ENCODE data around the gene PTPN14.
"Not testable (repeated sequence)": the region's sequence is repeated elsewhere in the genome, so short reads cannot be mapped to it uniquely, and the experiment has no call there.

Gene PTPN14

DNA sequence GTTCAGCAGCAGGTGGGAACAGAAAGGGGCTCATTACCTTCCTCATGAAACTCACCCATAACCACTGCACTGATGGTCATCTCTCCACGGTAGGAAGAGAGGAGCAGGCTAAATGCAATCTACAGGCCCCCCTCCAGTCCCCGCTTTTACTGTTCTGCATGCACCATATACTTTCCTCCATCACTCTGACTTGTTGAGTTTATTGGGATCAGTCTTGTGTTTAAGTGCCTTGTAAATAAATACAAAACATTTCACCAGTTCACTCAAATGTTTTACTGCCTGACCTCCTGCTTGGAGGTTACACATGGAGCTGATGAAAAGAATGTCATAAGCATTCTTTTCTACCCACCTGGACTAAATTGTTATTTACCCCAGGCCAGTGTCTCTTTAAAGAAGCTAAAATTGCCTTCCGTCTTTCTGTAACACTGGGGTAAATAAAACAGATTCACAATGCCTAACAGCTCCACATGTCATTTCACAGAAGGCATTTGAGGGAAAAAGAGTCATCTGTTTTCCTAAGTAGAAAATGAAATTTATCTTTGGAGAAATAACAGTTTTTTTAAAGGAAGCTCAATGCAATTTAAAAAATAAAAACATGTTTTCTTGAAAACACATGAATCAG, 30.7 kb downstream of the PTPN14 start:
- in situ Hi-C loops (cut with HindIII; ENCODE audit: low pct_unique_long_range_greater_than_20kb, low sequenced_read_pairs) = no loop called here
- TF ChIP-seq JUND (IDR thresholded peaks at IDR 0.05; ENCODE audit: low read depth) = no peak
- DNase-seq (ENCODE audit: low read depth in 1 of 2, low spot score in 1 of 2) = no peak

DNA sequence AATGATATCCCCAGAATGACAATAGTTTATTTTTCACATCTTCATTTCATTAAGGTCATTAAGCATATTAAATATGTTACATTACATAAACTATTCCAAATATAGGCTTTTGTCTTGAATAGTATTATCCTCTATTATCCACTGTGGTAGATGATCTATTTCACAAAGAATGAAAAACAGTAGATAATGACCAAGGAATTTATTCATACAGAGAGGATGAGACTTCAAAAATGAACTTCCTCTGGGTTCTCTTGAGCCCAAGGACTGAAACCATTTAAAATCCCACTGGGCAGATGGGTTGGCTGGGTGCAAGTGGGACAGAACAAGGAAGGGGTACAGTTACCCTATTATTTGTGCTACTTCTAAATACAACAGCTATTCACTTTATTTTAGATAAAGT, 33.0 kb downstream of the PTPN14 start:
- in situ Hi-C loops (cut with HindIII; ENCODE audit: low pct_unique_long_range_greater_than_20kb, low sequenced_read_pairs) = no loop called here
- no peak for DNase-seq (ENCODE audit: low read depth in 1 of 2, low spot score in 1 of 2)
- no peak for TF ChIP-seq JUND (IDR thresholded peaks at IDR 0.05; ENCODE audit: low read depth)

DNA sequence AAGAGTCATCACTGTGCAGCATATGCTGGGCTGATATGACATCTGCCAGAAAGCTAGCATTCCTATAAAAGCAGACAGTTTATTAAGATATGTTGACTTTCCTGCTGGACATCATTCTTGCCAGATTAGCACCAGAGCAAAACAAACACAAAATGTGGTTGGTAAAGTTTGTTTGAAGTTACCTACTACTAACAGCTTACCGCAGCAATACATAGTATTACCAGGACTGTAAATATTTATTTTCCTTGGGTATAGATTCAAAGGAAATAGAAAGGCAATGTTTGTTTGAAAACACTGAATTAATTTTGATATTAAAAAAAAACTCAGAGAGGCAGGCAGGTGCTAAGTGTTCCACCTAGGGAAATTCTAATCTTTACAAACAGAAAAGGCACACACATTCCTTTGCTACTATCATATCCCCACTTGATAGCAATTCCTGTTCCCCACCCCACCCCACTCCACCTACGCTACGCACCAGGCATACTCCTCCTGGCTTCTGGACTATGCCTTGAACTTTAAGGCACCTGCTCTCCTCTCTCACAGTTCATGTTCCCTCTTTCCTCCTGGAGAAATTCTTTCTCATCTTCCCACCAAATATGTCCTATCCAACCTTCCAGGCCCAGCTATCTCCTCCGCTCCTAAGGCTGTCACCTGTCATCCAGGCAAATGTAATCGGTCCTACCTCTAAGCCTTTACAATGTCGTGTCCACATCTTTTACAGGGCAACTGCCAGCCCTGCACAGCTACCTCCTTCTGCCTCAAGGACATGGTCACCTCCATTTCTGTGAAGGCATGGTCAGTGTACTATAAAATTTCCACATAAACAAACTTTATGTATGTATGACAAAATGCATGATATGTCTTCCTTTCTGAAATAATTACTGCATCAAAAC, 34.7 kb downstream of the PTPN14 start:
- no peak for TF ChIP-seq JUND (IDR thresholded peaks at IDR 0.05; ENCODE audit: low read depth)
- DNase-seq (ENCODE audit: low read depth in 1 of 2, low spot score in 1 of 2) = peak in 1 of 2 experiments; percentile 78
- in situ Hi-C loops (cut with HindIII; ENCODE audit: low pct_unique_long_range_greater_than_20kb, low sequenced_read_pairs) = no loop called here

DNA sequence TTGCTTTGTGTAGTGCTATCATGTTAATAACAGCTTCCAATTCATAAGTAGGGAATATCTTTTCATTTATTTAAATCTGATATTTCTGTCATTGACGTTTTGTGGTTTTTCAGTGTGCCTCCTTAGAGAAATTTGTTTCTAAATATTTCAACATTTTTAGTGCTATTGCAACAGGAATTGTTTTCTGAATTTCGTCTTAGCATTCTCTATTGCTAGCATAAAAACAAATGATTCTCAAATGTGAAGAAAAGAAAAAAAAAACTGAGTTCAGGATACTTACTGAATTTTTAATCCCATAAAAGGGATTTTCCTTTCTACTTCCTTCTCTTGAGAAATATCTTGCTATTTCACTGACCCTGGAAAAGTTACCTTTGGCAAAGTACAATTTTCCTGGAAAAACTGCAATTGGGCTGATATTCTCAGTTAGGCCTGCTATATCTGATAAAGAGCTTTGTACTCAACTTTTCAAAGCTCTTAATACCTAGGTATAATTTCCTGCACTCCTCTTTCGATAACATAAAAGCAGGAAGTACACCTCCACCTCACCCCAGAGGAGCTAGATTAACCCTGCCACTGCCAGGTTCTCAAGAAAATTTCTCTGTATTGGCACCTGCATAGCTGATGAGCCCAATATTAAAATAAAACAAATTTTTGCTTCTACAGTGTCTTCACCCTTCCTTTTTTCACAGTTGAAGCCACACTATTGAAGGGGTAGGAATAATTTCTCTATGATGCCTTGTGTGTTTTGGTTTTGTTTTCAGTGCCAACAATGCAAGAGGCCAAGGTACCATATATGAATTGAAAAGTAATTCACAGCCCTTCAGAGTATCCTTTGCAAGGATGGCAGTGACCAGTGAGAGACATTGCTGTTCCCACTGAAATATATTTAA, 35.6 kb downstream of the PTPN14 start:
- in situ Hi-C loops (cut with HindIII; ENCODE audit: low pct_unique_long_range_greater_than_20kb, low sequenced_read_pairs) = no loop called here
- no peak for DNase-seq (ENCODE audit: low read depth in 1 of 2, low spot score in 1 of 2)
- no peak for TF ChIP-seq JUND (IDR thresholded peaks at IDR 0.05; ENCODE audit: low read depth)

DNA sequence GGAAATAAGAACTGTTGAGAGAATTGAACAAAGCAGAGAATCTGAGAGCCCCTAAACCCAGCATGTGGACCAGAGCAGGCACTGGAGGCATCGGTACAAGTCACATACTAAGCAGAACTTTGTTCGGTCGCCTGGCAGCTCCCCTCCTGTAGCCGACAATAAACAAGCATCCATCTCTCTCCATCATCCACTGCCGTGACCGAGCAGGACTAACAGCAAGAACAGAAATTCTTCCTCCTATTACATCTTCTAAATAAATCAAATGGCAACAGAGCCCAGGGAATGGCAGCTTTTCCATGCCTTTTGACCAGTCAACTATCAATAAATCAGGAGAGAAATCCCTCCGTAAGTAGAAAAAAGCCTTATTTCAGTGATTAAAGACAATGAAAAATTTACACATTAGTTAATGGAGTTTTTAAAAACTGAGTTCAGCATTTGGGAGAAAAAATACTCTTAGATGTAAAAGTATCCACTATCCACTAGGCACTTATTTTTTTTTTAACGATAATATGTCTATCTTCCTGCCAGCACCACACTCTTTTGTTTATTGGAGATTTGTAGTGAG, 36.5 kb downstream of the PTPN14 start:
- TF ChIP-seq JUND (IDR thresholded peaks at IDR 0.05; ENCODE audit: low read depth) = no peak
- in situ Hi-C loops (cut with HindIII; ENCODE audit: low pct_unique_long_range_greater_than_20kb, low sequenced_read_pairs) = no loop called here
- no peak for DNase-seq (ENCODE audit: low read depth in 1 of 2, low spot score in 1 of 2)

DNA sequence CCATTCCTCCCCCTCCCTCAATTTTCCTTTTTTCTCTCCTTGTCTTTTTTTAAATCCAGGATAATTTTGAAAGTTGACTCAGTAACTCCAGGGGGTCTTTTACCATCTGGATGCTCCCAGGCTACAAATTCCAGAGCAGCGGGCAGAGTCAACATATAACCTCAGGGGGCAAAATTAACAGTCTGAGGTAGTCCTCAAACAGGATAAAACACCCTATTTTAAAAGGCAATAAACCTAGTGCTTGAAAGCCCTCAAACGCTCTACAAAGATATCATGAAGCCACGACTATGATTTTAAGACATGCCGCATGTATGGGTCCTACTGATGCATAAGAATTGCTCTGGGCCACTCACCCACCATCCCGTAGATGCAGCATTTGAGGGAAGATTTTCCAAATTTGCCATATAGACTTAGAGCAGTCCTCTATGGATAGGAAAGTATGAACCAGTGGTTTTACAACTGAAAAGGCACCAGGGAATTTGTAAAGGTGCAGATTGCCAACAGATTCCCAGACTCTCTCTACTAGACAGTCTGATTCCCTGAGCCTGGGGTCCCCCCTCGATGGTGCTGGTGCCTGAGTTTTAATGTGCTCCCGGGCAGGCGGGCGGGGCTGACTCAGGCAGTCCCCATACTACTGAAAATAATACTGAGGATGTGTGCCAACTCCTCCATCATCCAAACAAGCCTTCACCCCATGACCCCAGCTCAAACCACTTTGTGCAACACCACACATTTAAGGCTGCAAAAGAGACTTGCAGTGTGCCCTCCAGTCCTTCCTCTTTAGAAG, 37.2 kb downstream of the PTPN14 start:
- DNase-seq (ENCODE audit: low read depth in 1 of 2, low spot score in 1 of 2) = no peak
- in situ Hi-C loops (cut with HindIII; ENCODE audit: low pct_unique_long_range_greater_than_20kb, low sequenced_read_pairs) = no loop called here
- no peak for TF ChIP-seq JUND (IDR thresholded peaks at IDR 0.05; ENCODE audit: low read depth)

DNA sequence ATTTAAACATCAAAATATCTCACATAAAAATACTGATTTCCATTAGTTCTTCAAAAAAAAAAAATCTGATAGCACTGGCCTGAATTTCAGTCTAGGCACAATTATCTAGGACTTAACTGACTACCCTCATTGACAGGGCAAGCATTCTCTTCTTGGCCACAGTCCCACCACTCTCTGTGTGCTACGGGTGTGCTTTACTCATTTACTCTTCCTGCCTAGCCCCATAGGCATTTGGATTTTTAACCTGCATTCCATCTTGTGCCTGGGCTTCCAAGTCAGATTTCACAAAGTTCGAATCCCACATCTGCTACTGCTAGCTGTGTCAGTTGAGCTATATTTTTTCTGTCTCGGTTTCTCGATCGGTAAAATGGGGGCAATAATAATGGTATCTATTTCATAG, 38.0 kb downstream of the PTPN14 start:
- no peak for TF ChIP-seq JUND (IDR thresholded peaks at IDR 0.05; ENCODE audit: low read depth)
- in situ Hi-C loops (cut with HindIII; ENCODE audit: low pct_unique_long_range_greater_than_20kb, low sequenced_read_pairs) = no loop called here

DNA sequence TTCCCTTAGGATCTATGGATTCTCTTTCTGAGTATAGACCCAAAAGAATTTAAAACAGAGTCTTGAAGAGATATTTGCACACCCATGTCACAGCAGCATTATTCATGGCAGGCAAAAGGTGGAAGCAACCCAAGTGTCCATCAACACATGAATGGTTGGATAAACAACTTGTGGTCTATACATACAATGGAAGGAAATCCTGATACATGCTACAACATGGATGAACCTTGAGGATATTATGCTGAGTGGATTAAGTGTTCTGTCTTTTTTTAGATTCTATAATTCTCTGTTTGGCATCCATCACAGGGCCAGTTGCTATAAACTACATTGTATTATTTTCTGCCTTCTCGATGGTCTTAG, 39.8 kb downstream of the PTPN14 start:
- in situ Hi-C loops (cut with HindIII; ENCODE audit: low pct_unique_long_range_greater_than_20kb, low sequenced_read_pairs) = no loop called here
- TF ChIP-seq JUND (IDR thresholded peaks at IDR 0.05; ENCODE audit: low read depth) = no peak
- DNase-seq (ENCODE audit: low read depth in 1 of 2, low spot score in 1 of 2) = no peak

More for the DNA sequence above, 38.0 kb downstream of the PTPN14 start:
- DNase-seq (ENCODE audit: low read depth in 1 of 2, low spot score in 1 of 2) = no peak

DNA sequence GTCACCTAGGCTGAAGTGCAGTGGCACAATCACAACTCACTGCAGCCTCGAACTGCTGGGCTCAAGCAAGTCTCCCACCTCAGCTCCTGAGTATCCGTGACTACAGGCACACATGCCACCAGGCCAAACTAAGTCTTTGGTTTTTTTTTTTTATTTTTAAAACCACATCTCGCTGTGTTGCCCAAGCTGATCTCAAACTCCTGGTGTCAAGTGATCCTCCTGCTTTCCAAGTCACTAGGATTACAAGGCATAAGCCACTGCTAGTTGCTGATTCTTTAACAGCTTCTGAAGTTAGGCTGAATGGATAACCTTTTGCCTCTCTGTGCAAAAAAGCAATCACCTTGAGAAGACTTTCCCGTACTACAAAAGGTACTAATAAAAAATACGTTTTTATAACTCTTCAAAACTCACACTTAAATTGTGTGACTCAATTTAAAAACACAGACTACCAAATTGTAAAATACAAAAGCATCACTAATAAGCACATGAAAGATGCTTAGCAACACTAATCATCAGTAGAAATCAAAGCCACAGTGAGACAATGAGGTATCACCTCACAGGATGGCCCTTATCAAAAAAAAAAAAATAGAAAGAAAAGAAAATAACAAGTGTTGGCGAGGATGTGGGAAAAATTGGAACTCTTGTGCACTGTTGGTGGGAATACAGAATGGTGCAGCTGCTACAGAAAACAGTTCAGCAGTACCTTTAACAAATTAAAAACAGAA, 40.3 kb downstream of the PTPN14 start:
- in situ Hi-C loops (cut with HindIII; ENCODE audit: low pct_unique_long_range_greater_than_20kb, low sequenced_read_pairs) = no loop called here

DNA sequence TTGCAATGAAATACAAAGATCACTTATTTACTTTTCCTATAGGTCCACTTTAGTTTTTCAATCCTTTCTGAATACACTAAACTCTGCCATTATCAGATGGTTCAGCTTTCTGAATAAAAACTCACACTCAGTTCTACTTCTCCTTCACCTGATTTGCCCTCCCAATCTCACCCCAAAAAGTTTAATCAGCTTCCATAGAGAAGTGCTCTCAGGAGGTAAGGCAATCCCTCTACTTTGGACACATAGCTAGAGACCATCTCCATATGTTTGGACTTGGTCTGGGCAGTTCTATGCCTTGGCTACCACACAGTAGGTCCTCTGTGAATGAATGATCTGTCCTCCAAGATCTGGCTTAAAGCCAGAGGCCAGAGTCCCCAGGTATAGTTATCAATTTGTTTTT, 40.9 kb downstream of the PTPN14 start:
- in situ Hi-C loops (cut with HindIII; ENCODE audit: low pct_unique_long_range_greater_than_20kb, low sequenced_read_pairs) = no loop called here
- no peak for DNase-seq (ENCODE audit: low read depth in 1 of 2, low spot score in 1 of 2)
- TF ChIP-seq JUND (IDR thresholded peaks at IDR 0.05; ENCODE audit: low read depth) = no peak

More for the DNA sequence above, 40.3 kb downstream of the PTPN14 start:
- no peak for DNase-seq (ENCODE audit: low read depth in 1 of 2, low spot score in 1 of 2)
- no peak for TF ChIP-seq JUND (IDR thresholded peaks at IDR 0.05; ENCODE audit: low read depth)

DNA sequence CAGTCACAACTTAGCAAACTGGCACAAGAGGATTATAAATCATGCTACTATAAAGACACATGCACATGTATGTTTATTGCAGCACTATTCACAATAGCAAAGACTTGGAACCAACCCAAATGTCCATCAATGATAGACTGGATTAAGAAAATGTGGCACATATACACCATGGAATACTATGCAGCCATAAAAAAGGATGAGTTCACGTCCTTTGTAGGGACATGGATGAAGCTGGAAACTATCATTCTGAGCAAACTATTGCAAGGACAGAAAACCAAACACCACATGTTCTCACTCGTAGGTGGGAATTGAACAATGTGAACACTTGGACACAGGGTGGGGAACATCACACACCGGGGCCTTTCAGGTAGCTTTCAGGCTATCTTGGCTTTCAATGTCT, 41.8 kb downstream of the PTPN14 start:
- in situ Hi-C loops (cut with HindIII; ENCODE audit: low pct_unique_long_range_greater_than_20kb, low sequenced_read_pairs); DNase-seq (ENCODE audit: low read depth in 1 of 2, low spot score in 1 of 2): not testable (repeated sequence)

All from T47D (cell line).